Ishikawa (cell line): ENCODE data around the gene GNL3.
A peak's percentile ranks its signal among the peaks of the same experiment; 100 is the strongest.

ENCODE experiments used
- CEBPB ChIP-seq: IDR thresholded peaks from 2 replicates; pipeline ENCODE4 v1.6.1; 2012
- CREB1 ChIP-seq: IDR thresholded peaks from 2 replicates; pipeline ENCODE4 v1.6.1; 2012; ENCODE audit warnings: low read depth
- EGR1 ChIP-seq: IDR thresholded peaks from 2 replicates; pipeline ENCODE4 v1.6.1; 2012
- EP300 ChIP-seq: IDR thresholded peaks from 2 replicates; pipeline ENCODE4 v1.6.1; 2012; ENCODE audit warnings: borderline replicate concordance
- FOXM1 ChIP-seq: IDR thresholded peaks from 2 replicates; pipeline ENCODE4 v1.6.1; 2012; ENCODE audit warnings: low read depth, borderline replicate concordance
- MAX ChIP-seq: IDR thresholded peaks from 2 replicates; pipeline ENCODE4 v1.6.1; 2012
- NFIC ChIP-seq: IDR thresholded peaks from 2 replicates; pipeline ENCODE4 v1.6.1; 2012
- RAD21 ChIP-seq: IDR thresholded peaks from 2 replicates; pipeline ENCODE4 v1.6.1; 2012; ENCODE audit warnings: low read depth
- REST ChIP-seq: IDR thresholded peaks from 2 replicates; pipeline ENCODE4 v1.6.1; 2012; ENCODE audit warnings: low read depth, mild to moderate bottlenecking
- TAF1 ChIP-seq: IDR thresholded peaks from 2 replicates; pipeline ENCODE4 v1.6.1; 2012; ENCODE audit warnings: low read depth, mild to moderate bottlenecking
- TCF12 ChIP-seq: IDR thresholded peaks from 2 replicates; pipeline ENCODE4 v1.6.1; 2012; ENCODE audit warnings: low read depth
- TEAD4 ChIP-seq: IDR thresholded peaks from 2 replicates; pipeline ENCODE4 v1.6.1; 2012
- USF1 ChIP-seq: IDR thresholded peaks from 2 replicates; pipeline ENCODE4 v1.6.1; 2012
- YY1 ChIP-seq: IDR thresholded peaks from 2 replicates; pipeline ENCODE4 v1.6.1; 2012; ENCODE audit warnings: low read depth
- ZBTB7A ChIP-seq: IDR thresholded peaks from 2 replicates; pipeline ENCODE4 v1.6.1; 2012; ENCODE audit warnings: low read depth

Gene GNL3

GRCh38 chr3:52671676-52672075 lies 14.2 kb upstream of the GNL3 start:
- no peak for TF ChIP-seq NFIC

- no peak for TF ChIP-seq EGR1
- no peak for TF ChIP-seq NFIC
- TF ChIP-seq TCF12, result no peak
- no peak for TF ChIP-seq YY1
- TF ChIP-seq CEBPB, result no peak
- TF ChIP-seq FOXM1, result no peak
- TF ChIP-seq TAF1, result no peak
- no peak for TF ChIP-seq ZBTB7A
- TF ChIP-seq USF1, result no peak
- TF ChIP-seq MAX, result no peak
- no peak for TF ChIP-seq TEAD4
- TF ChIP-seq REST, result no peak
- no peak for TF ChIP-seq CREB1
Observed at GRCh38 chr3:52678265-52679198, 7.3 kb upstream of the GNL3 start.

GRCh38 chr3:52679199-52679538 lies 6.7 kb upstream of the GNL3 start:
- TF ChIP-seq TAF1, result no peak
- TF ChIP-seq EGR1, result no peak
- TF ChIP-seq FOXM1, result no peak
- no peak for TF ChIP-seq YY1
- no peak for TF ChIP-seq EP300
- no peak for TF ChIP-seq TCF12

GRCh38 chr3:52679811-52680210 lies 6.0 kb upstream of the GNL3 start:
- TF ChIP-seq CREB1 (no peak), FOXM1 (no peak), CEBPB (no peak), USF1 (no peak), RAD21 (no peak), REST (no peak), ZBTB7A (no peak), TEAD4 (no peak), YY1 (no peak), NFIC (no peak), TAF1 (no peak), TCF12 (no peak)

- TF ChIP-seq EGR1 (no peak), CEBPB (no peak), ZBTB7A (no peak), MAX (no peak), USF1 (no peak), EP300 (no peak), NFIC (no peak), TCF12 (no peak), YY1 (no peak)
Observed at GRCh38 chr3:52681596-52681995, 4.2 kb upstream of the GNL3 start.

GRCh38 chr3:52682016-52682415 lies 3.8 kb upstream of the GNL3 start:
- peak; percentile 19; the same call in 1 of the 2 replicates for TF ChIP-seq RAD21
- TF ChIP-seq YY1, result no peak
